Embryonic facial prominence (tissue), 1 donor: ENCODE data around the gene PSKH1.
A peak's percentile ranks its signal among the peaks of the same experiment; 100 is the strongest.
"Not testable (repeated sequence)": the region's sequence is repeated elsewhere in the genome, so short reads cannot be mapped to it uniquely, and the experiment has no call there.

Experiments used
- DNase-seq: peaks from one replicate; pipeline ENCODE4 v3.0.0-alpha.2; 2016; ENCODE audit errors: extremely low spot score

PSKH1 gene

DNA sequence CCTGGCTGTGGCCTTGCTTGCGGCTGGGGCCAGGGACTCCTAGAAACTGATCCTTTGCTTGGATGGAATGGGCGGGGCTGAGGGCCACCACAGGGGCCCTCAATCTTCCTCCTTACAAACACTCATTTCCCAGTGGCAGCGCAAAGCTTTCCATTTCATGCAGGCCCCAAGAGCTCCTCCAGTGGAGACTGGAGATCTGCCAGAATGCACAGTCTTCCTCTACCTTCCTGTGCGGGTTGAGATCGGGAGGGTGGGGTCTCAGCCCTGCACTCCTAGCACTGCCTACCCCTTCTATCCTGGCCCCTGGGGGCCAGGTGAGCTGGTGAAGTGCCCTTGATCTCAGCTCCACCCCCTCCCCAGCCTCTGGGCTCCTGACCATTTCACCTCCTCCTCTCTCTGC is 6.7 kb upstream of the PSKH1 start:
- no peak for DNase-seq

DNA sequence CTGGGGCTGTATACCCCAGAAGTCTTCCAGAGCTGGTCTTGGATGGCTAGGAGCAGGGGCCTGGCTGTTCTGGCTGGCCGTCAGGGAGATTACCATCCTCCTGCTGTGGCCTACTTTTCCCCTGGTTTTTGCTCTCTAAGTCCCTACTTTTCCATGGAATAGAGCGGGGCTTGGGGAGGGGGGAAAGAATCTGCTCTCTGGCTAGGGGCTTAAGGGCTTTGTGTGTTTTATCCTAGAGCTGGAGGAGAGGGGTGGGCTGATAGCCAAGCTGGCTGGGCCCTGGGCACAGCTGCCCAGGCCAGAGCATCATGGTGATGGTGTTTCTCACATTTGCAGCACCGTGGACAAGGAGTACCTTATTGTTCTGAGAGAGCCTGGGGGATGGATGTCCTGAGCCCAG is 4.7 kb upstream of the PSKH1 start:
- no peak for DNase-seq

DNA sequence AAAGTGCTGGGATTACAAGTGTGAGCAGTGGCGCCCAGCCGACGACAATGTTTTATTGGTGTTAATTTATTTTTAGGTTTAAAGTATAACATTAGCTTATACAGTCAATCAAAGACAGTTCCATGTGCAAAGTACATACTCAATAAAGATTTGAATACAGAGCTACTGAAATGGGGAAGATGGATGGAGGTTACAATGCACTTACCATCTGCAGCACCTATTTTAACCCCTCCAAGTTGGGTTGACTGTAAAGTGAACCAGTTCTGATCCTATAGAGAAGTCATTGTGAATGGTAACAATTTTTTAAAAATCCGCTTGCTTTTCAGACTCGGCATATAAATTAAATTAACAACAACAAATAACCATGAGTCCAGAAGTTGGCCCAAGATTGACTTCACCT is 679 bp upstream of the PSKH1 start:
- DNase-seq, result no peak

DNA sequence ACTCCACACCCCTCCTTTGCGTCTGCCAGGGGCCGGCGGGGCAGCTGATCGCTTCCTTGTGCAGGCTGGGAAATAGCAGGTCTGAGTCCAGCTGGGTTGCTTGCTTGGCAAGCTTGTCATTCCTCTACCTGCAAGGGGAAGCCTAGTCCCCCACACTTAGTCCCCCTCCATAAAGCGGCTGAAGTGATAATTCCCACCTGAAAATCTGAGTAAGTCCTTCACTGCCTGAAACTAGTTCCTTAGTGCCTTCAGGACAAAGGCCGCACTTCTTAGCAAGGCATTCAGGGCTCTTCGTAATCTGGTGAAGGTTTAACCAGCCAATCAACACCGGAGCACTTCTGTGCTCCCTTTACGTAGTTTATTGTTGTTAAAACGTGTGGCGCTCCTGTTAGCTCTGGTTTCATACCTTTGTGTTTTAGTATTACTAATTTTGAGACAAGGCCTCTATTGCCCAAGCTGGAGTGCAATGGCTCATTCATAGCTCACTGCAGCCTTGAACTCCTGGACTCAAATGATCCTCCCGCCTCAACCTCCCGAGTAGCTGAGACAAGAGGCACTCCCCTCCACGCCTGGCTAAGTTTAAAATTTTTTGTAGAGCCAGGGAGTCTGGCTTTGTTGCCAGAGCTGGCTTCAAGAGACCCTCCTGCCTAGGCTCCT is 817 bp downstream of the PSKH1 start:
- no peak for DNase-seq

DNA sequence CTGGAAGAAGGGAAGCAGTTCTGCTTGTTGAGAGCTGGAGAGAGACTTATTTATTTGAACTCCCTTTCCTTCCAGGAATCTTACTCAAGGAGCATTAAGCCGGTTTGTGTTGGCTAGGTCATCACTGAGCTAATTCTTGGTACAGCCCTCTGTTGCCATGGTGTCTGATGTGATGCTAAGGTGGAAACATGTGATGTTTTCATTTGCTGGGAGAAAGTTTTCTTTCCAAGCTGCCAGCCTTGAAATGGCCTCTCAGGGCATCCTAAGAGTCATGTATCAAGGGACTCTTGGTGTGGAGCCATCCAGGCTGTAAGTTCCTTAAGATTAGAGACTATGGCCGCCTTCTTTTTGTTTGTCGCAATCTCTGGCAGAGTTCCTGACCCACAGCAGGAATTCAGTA is 4.2 kb downstream of the PSKH1 start:
- DNase-seq, result peak; percentile 16

DNA sequence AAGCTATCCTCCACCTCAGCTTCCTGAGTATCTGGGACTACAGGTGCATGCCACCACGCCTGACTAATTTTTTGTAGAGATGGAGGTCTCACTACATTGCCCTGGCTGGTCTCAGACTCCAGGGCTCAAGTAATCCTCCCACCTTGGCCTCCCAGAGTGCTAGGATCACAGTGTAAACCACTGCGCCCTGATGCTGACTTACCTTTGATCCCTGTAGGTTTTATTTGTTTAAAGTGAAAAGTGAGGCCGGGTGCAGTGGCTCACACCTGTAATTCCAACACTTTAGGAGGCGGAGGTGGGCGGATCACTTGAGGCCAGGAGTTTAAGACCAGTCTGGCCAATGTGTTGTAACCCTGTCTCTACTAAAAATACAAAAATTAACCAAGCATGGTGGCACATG is 8.7 kb downstream of the PSKH1 start:
- DNase-seq, result no peak

DNA sequence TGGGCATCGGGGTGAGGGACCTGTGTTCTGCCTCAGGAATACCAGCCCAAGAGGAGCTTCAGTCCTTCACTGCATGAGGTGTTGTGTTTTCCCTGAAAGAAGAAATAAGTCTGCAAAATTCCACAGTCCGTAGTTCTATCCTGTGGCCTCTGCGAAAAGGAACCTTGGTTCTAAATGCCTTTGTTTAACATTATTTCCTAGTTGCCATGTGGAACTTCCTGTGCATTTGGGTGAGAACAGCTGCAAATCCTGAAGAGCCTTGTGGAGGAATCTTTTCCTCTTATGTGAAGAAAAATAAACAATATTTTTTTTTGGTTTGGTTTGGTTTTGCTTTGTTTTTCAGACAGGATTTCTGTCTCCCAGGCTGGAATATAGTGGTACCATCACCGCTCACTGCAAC is 9.8 kb downstream of the PSKH1 start:
- DNase-seq, result no peak

DNA sequence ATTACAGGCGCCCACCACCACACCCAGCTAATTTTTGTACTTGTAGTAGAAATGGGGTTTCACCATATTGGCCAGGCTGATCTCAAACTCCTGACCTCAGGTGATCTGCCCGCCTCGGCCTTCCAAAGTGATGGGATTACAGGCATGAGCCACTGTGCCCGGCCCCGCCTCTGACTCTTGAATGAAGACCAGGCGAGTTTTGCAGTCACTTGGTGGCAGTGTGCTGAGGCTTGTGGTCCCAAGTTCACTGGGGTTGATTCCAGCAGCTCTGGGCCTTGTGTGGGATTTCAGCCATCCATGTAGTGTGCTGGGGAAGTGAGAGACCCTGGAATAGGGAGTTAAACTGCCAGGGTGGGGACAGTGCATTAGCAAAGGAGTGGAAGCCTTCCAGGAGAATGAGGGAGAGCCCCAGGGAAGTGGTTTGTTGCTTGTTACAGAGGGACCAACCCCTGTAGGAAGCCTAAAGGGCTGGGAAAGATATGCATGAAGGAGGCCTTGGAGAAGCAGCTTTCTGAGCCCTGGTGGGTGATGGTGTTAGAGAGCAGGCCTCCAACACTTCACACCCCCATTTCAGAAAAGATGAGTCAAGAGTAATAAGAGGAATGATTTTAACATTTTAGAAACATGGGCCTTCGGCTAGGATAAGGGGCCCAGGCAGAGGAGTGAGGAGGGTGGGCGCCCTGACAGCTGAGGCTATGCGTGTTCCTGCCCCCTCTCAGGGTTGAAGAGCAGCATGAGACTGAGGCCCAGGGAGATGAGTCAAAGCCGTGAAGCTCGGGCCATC is 14.5 kb downstream of the PSKH1 start:
- no peak for DNase-seq

DNA sequence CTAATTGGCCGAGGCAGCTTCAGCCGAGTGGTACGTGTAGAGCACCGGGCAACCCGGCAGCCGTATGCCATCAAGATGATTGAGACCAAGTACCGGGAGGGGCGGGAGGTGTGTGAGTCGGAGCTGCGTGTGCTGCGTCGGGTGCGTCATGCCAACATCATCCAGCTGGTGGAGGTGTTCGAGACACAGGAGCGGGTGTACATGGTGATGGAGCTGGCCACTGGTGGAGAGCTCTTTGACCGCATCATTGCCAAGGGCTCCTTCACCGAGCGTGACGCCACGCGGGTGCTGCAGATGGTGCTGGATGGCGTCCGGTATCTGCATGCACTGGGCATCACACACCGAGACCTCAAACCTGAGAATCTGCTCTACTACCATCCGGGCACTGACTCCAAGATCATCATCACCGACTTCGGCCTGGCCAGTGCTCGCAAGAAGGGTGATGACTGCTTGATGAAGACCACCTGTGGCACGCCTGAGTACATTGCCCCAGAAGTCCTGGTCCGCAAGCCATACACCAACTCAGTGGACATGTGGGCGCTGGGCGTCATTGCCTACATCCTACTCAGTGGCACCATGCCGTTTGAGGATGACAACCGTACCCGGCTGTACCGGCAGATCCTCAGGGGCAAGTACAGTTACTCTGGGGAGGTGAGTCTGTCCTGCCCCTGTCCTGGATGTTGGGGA is 16.1 kb downstream of the PSKH1 start:
- DNase-seq, result no peak

DNA sequence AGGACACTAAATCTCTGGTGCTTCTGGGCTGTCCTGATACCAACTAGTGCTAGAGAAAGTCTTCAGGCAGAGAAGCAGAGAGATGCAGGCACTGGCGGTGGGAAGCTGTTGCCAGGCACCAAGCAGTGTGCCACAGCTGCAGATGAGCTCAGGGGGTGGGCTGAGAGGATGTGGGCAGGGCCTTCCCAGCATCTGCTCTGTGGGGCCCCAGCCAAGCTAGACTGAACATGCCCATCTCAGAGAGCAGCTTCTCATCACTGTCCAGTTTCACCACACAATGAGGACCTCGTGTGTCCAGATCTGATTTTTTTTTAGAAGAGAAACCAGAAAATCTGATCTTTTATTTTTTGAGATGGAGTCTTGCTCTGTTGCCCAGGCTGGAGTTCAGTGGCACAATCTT is 17.1 kb downstream of the PSKH1 start:
- no peak for DNase-seq

DNA sequence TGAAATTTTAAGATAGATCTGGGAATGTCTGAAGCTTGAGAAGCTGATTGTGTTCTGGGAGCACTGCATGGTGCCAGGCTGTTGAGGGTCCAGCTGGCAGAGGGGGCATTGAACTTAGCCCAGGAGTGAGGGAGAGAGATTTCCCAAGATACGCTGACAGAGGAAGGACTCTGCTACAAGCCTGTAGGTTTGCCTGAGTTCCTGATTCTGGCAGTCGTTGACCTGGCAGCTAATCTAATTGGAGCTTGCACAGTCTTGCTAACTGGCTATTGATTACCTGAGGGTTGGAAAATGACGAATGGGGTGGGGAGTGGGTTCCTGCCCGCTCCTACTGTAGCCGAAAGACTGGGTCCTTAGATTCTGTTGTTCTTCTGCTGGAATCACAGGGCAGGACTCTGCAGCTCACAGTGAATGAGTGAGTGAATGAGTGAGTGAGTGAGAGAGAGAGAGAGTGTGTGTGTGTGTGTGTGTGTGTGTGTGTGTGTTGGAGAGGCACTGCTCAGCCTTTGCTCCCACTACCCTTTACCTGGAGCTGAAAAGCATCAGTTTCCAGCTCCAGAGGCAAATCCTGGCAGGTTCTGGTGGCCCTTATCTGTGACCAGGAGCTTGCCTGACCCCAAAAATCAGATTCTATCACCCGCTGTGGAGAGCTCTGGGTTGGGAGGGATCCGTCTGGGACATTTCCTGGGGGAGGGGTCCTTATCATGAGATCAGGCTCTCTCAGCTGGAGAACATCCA is 21.9 kb downstream of the PSKH1 start:
- DNase-seq, result no peak

DNA sequence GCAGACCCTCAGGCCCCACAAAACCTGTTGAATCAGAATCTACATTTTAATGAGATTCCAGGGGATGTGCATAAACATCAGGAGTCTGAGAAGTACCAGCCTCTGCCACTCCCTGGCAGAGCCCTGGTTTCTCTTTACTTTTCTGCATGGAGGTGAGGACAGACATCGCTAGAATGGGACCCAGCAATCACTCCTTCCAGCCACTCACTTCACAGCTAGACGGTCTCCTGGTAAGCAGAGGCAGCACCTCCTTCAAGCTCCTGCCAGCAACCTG is 22.4 kb downstream of the PSKH1 start:
- DNase-seq, result not testable (repeated sequence)

DNA sequence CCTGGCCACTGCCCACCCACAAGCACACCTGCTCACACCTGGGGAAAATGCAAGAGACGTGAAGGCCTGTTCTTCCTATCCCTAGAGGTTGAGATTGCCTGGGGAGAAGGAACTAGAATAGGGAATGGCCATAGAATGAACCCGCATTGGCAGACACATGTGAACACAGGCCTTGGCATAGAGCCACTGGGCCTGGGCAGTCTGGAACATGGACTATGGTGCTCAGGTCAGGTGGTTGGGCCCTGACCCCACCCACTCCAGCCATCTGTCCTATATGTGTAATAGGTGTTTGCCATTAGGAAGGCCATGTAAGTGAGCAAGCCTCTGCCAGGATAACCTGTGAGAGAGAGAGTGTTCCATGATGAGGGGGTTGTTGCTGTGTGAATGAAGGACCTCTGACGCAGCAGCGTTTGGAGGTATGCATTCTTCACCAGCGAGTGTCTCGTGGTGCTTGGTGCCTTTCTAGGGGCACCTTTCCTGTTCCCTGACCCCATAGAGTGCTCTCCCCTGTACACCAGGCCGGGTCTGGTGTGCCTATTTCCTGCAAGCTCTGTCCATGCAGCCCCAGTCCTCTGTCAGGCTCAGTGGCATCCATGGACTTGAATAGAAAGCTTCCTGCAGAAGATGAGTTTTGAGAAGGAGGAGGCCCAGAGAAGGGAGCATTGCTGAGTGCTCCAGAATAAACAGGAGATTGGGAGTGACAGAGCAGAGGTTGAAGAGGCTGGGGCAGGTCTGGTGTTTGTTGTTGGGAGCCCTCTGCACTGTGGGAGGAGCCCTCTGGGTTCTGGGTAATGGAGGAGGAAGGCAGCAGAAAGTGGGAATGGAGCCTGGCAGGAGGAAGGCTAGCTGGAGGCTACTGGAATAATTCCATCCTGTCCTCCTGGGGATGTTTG is 23.0 kb downstream of the PSKH1 start:
- no peak for DNase-seq

DNA sequence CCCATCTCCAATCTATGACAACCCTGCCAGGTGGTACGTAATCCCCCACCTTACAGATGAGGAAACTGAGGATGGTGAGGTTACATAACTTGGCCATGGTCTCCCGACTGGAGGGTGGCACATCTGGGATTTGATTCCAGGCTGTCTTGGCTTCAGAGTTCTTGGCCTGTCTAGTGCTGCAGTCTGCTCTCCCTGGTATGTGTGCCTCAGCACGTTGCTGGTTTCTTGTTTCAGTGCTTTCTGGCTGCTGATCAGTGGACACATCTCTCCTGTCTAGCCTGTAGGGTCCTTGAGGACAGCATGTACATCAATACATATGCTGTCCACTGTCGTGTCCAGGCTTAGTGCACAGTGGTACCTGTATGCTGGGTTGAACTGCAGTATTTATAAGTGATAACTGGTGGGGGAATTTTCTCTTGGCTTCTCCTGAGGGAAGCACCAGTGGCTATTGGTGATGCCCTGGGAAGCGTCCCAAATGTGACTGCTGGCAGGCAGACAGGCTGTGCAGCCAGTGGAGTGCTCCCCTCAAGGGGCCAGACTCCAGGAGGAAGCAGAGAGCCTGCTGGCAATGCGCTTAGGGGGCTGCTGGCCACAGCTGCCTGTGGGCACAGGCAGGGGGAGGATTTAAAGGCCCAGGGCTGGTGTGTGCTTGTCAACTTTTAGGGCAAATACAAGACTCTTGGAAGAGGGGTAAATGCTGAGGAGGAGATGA is 24.2 kb downstream of the PSKH1 start:
- no peak for DNase-seq

DNA sequence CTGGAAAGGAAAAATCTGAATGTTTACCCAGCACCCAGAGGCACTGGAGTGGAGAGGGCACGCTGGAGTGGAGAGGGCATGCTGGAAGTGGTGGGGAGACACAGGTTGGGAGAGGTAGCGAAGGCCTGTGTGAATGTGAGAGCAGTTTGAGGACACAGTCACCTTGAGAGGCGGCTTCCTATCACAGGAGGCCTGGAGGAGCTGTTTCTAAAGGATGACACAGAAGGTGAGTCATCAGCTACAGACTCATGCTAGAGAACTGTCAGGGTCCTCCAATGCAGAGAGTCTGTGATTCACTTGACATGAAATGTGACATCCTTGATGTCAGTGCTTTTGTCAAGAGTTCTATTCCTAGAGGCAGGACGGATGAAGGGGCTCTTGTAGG is 24.8 kb downstream of the PSKH1 start:
- no peak for DNase-seq

DNA sequence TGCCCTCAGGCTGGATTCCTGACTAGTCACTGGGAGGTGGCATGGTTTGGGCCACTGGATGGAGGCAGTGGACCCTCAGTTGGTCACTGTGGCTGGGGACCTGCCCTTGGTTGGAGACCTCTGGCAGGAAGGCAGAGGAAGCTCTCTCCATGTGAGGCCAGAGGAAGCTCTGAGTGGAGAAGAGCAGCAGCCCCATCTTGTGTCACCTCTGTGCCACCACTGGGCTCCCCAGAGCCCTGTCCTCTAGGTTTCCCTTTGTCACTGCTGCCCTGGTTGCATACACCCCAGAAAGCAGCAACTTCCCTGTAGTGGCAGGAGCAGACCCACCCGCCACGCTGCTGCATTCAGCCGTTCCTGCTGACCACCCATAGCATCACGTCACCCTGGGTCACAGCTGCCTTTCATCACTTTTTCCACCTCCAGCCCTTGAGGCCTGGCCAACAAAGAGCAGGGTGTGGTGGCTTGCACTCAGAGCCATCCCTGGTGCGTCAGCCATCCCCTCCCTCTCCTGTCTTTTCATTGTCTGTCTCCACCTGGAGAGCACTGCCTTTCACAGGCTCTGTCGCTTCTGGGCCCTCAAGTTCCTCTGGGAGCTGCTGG is 26.7 kb downstream of the PSKH1 start:
- DNase-seq, result no peak

DNA sequence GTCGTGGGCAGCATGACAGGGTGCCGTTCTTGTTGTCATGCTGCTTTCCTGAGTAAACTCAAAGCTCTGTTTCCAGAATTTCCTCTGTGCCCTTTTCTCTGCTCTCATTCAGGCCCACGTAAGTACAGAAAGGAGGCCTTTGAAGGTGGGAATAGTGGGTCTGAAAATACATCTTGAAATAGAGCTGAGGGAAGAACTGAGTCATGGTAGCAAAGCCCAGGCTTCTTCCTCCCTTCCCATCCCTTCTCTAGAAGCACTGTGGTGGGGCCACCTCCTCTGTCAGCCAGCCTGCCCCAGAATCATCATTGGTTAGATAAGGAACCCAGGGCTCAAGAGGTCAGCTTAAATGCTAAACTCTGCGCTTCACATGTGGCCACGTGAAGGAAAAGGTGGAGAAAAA is 29.2 kb downstream of the PSKH1 start:
- DNase-seq, result no peak

DNA sequence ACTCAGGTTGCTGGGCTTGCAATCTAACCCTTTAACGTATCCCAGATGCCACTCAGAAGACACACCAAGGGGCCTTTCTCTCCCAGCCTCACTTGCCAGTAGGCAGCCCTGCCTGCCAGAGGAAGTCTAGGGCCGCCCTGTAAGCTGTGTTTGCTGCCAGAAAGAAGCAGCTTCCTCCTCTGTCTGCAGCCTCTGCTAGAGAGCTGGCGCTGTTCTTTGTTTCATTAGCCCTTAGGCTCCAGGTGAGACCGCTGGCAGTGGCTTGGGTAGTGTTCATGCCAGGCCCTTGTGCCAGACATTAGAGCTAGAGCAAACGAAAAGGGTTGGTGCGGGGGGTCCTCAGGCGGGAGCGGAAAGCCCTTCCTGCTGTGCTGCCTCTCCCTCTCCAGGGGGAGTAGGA is 29.7 kb downstream of the PSKH1 start:
- DNase-seq, result no peak

DNA sequence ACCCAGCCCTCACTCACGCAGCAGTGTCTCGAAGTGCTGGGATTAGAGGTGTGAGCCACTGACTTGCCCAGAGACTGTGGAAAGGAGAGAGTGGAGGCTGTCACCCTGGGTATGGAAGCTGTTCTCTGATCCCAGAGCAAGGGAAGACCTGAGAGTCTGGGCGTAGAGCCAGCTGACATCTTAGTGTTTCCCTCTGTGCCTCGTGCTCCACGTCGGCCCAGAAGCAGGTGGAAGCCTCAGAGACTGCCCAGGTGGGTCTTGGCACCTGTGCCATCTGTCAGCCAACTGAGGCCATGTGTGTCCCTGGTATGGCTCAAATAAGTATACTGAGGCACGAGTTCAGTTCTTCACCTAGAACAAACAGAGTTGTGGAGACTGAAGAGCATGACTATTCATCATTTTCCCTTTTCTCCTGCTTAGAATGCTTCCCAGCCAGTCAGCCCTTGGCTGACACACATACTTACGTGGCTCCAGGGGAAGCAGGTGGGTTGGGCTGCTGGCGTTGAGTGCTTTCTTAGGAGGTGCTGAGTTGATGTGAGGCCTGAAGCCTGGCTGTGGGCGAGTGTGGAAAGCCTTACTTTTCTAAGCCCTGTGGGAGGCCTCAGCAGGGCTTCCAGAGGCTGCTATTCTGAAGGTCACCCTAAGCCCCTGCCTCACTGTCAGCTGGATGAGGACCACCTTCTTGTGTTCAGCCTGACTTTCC is 30.5 kb downstream of the PSKH1 start:
- DNase-seq, result no peak
